Transverse colon (tissue), 4 donors: ENCODE measurements around the gene MYRIP. TPM values are rescaled to one million over a fixed set of nuclear protein-coding genes. Genes with fewer than 3 reads are reported as not detected.
"Not testable (repeated sequence)": the region's sequence is repeated elsewhere in the genome, so short reads cannot be mapped to it uniquely, and the experiment has no call there.

Source experiments
- DNase-seq: peaks from one replicate; pipeline ENCODE4 v3.0.0-alpha.2; 2019
- H3K27ac ChIP-seq, 4 donors: fragments of 200-600 bp; sonication (generic); 2 replicates each; pipeline ENCODE4 v1.5.1; 2016 to 2018; ENCODE audit warnings: inconsistent platforms in 4 of 4
- H3K27me3 ChIP-seq: fragments of 200-600 bp; sonication (generic); 2 replicates; pipeline ENCODE4 v1.5.1; 2017; ENCODE audit warnings: inconsistent platforms
- H3K36me3 ChIP-seq, 4 donors: fragments of 200-600 bp; sonication (generic); 2 replicates each; pipeline ENCODE4 v1.5.1; 2017 to 2019; ENCODE audit warnings: inconsistent platforms in 4 of 4
- H3K4me1 ChIP-seq, 4 donors: fragments of 200-600 bp; sonication (generic); 2 replicates each; pipeline ENCODE4 v1.5.1; 2017 to 2020; ENCODE audit warnings: inconsistent platforms in 4 of 4
- H3K4me3 ChIP-seq, 4 donors: fragments of 200-600 bp; sonication (generic); 1 replicate in 1 of 4; 2 replicates in 3 of 4; pipeline versions ENCODE4 v1.5.1 to v1.6.1; 2017 to 2019; ENCODE audit warnings: inconsistent platforms in 4 of 4
- H3K9me3 ChIP-seq, 2 donors: fragments of 200-600 bp; sonication (generic); 2 replicates each; pipeline ENCODE4 v1.5.1; 2017 to 2019; ENCODE audit warnings: inconsistent platforms in 2 of 2
- CTCF ChIP-seq, 5 experiments: fragments of 200-600 bp in 3 of 5; fragments of 450-650 bp in 2 of 5; sonication (generic) in 3 of 5; IDR thresholded peaks; 1 replicate in 2 of 5; 2 replicates in 3 of 5; pipeline ENCODE4 v1.5.1; 2016 to 2017; ENCODE audit warnings: antibody characterized with exemption in 5 of 5, inconsistent platforms in 3 of 5, mild to moderate bottlenecking in 2 of 5, moderate library complexity in 1 of 5
- EP300 ChIP-seq: sonication (generic); formaldehyde crosslinking; IDR thresholded peaks from one replicate; pipeline ENCODE4 v1.6.1; 2017; ENCODE audit warnings: antibody characterized with exemption, low read depth
- POLR2A ChIP-seq: fragments of 450-650 bp; IDR thresholded peaks from one replicate; pipeline ENCODE4 v1.6.1; 2016; ENCODE audit warnings: antibody characterized with exemption, mild to moderate bottlenecking, moderate library complexity
- POLR2AphosphoS5 ChIP-seq, 3 donors: sonication (generic); formaldehyde crosslinking; IDR thresholded peaks; one replicate each; pipeline ENCODE4 v1.6.1; 2016; ENCODE audit warnings: antibody characterized with exemption in 3 of 3
- WGBS, 2 donors: methylation state at CpG; one replicate each; pipeline ENCODE4 v1.1.5; 2018; ENCODE audit warnings: low coverage in 1 of 2; 5-methylcytosine and 5-hydroxymethylcytosine counted together
- in situ Hi-C, 4 donors: fragments of 200-750 bp; cut with MboI; loops; one replicate each; pipeline versions ENCODE4 v1.15.0 to v1.15.1; 2017; ENCODE audit warnings: low sequenced_read_pairs in 3 of 4, low pct_ligation_motif_present in 1 of 4, low pct_unique_long_range_greater_than_20kb in 1 of 4
- intact Hi-C: fragments of 100-400 bp; cut with DNase I; formaldehyde crosslinking; loops from one replicate; pipeline ENCODE4 v1.15.1; 2023; ENCODE audit warnings: low total_unique reads
- total RNA-seq, 4 donors: library from RNA; depleted of rRNA; stranded (reverse); fragments of >200 nt; gene quantifications; one replicate each; pipeline ENCODE4 v1.1.0, GENCODE V29; 2016

MYRIP gene
- total RNA-seq, 4 donors from 2014 or later = 2.6 to 19.7 (median 5.4) TPM

- in situ Hi-C loops (no loop called here), intact Hi-C loops (no loop called here)
- H3K27ac ChIP-seq = no peak overlapping the region
- no peaks in the 10 kb centered on the region for H3K36me3 ChIP-seq
- no peaks in the 10 kb centered on the region for H3K27me3 ChIP-seq
- no peak overlapping the region for H3K4me3 ChIP-seq
- DNase-seq = no peak
- no peaks in the 10 kb centered on the region for H3K9me3 ChIP-seq
- H3K4me1 ChIP-seq = no peaks in the 10 kb centered on the region
- TF ChIP-seq POLR2A = no peak
- no peak for TF ChIP-seq EP300
- no peak for TF ChIP-seq POLR2AphosphoS5 (IDR thresholded peaks at IDR 0.05)
- no peak for TF ChIP-seq CTCF (IDR thresholded peaks at IDR 0.05)
Observed at GRCh38 chr3:40130721-40131120, 321.3 kb downstream of the MYRIP start.

DNA sequence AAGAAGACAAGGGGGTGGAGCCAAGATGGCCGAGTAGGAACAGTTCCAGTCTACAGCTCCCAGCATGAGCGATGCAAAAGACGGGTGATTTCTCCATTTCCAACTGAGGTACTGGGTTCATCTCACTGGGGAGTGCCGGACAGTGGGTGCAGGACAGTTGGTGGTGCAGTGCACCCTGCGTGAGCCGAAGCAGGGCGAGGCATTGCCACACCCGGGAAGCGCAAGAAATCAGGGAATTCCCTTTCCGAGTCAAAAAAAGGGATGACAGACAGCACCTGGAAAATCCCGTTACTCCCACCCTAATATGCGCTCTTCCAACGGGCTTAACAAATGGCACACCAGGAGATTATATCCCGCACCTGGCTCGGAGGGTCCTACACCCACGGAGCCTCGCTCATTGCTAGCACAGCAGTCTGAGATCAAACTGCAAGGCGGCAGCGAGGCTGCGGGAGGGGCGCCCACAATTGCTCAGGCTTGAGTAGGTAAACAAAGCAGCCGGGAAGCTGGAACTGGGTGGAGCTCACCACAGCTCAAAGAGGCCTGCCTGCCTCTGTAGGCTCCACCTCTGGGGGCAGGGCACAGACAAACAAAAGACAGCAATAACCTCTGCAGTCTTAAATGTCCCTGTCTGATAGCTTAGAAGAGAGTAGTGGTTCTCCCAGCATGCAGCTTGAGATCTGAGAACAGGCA is 324.6 kb downstream of the MYRIP start:
- in situ Hi-C loops, DNase-seq, H3K27ac ChIP-seq, H3K4me3 ChIP-seq, H3K36me3 ChIP-seq, H3K9me3 ChIP-seq, H3K27me3 ChIP-seq, H3K4me1 ChIP-seq, intact Hi-C loops: not testable (repeated sequence)
- WGBS, 2 donors = 85 to 98% methylated on average over 7 to 22 of the region's 22 CpGs

DNA sequence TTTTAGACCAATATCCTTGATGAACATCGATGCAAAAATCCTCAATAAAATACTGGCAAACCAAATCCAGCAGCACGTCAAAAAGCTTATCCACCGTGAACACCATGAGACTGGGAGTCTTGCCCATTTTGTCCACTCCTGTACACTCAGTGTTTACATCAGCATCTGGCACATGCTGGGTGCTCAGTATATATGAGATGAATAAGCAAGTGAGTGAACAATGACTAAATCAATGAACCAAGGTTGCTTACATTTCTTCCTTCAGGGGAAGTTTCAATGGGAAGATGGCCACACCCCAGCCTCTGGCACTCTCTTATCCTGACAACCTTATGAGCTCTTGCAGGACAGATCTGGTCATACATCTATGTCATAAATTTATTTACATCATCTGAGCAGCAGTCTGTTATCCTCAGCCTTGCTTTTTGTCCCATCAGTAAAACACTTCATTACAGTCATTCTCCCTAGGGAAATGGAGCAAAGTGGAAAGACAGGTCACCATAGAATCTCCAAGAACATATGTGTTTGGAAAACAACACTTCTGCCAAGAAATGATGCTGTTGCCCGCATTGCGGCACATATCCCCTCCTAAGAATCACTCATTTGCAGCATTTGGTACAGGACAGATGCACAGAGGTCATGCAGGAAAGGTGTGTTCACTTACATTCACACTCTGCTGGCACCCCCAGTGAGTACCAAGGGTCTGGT is 328.3 kb downstream of the MYRIP start:
- Histone ChIP-seq H3K4me1 (no peaks in the 10 kb centered on the region), H3K4me3 (no peak overlapping the region), H3K9me3 (peaks cover 0 to 4% of the 10 kb centered on the region in 2 donors), H3K27ac (no peak overlapping the region), H3K36me3 (no peaks in the 10 kb centered on the region), H3K27me3 (no peaks in the 10 kb centered on the region)
- no peak for TF ChIP-seq EP300
- TF ChIP-seq CTCF (IDR thresholded peaks at IDR 0.05) = no peak
- no peak for TF ChIP-seq POLR2A
- no peak for TF ChIP-seq POLR2AphosphoS5 (IDR thresholded peaks at IDR 0.05)
- no peak for DNase-seq
- in situ Hi-C loops = no loop called here
- 76 to 88% methylated on average over 5 of the region's 5 CpGs for WGBS, 2 donors
- intact Hi-C loops = no loop called here

GRCh38 chr3:40143283-40144090 is 334.1 kb downstream of the MYRIP start:
- Histone ChIP-seq H3K36me3 (no peaks in the 10 kb centered on the region), H3K27me3 (no peaks in the 10 kb centered on the region), H3K4me1 (no peaks in the 10 kb centered on the region), H3K4me3 (no peak overlapping the region), H3K27ac (no peak overlapping the region), H3K9me3 (peaks cover 0 to 4% of the 10 kb centered on the region in 2 donors)
- TF ChIP-seq EP300 = no peak
- no peak for TF ChIP-seq POLR2A
- TF ChIP-seq CTCF (IDR thresholded peaks at IDR 0.05) = no peak
- TF ChIP-seq POLR2AphosphoS5 (IDR thresholded peaks at IDR 0.05) = no peak
- intact Hi-C loops = no loop called here
- 82 to 88% methylated on average over 7 to 10 of the region's 10 CpGs for WGBS, 2 donors
- no peak for DNase-seq
- in situ Hi-C loops = no loop called here
